Adrenal gland (tissue), 19 donors: Measurements from ENCODE around the gene MAEL. TPM values are rescaled to one million over a fixed set of nuclear protein-coding genes. Genes with fewer than 3 reads are reported as not detected.

Source experiments
- DNase-seq, 7 donors: peaks; one replicate each; pipeline ENCODE4 v3.0.0-alpha.2; 2019 to 2020
- H3K27ac ChIP-seq, 5 donors: fragments of 200-600 bp; sonication (generic) in 4 of 5; 1 replicate in 3 of 5; 2 replicates in 2 of 5; pipeline versions ENCODE4 v1.5.1 to v1.8.0; 2016 to 2020; ENCODE audit warnings: mild to moderate bottlenecking in 1 of 5
- H3K27me3 ChIP-seq: fragments of 200-600 bp; 2 replicates; pipeline ENCODE4 v1.8.0; 2021
- H3K36me3 ChIP-seq, 2 donors: fragments of 200-600 bp; replicated peaks in 1 of 2; 1 replicate in 1 of 2; 2 replicates in 1 of 2; pipeline versions ENCODE4 v1.5.1 to v1.8.0; 2018 to 2022
- H3K4me1 ChIP-seq, 2 donors: fragments of 200-600 bp; replicated peaks in 1 of 2; 1 replicate in 1 of 2; 2 replicates in 1 of 2; pipeline versions ENCODE4 v1.5.1 to v1.8.0; 2018 to 2021
- H3K4me3 ChIP-seq, 4 donors: fragments of 200-600 bp; sonication (generic) in 3 of 4; one replicate each; pipeline ENCODE4 v1.5.1; 2016 to 2018
- H3K9me3 ChIP-seq, 3 donors: fragments of 200-600 bp; sonication (generic) in 1 of 3; replicated peaks in 1 of 3; 1 replicate in 2 of 3; 2 replicates in 1 of 3; pipeline versions ENCODE4 v1.5.1 to v1.8.0; 2016 to 2021
- CTCF ChIP-seq, 6 experiments: fragments of 450-650 bp in 4 of 6; fragments of 200-600 bp in 2 of 6; sonication (generic) in 1 of 6; IDR thresholded peaks; 1 replicate in 5 of 6; 2 replicates in 1 of 6; pipeline versions ENCODE4 v1.5.1 to v1.8.0; 2016 to 2021; ENCODE audit warnings: antibody characterized with exemption in 6 of 6, mild to moderate bottlenecking in 2 of 6, moderate library complexity in 1 of 6
- POLR2A ChIP-seq, 2 donors: fragments of 450-650 bp; IDR thresholded peaks; one replicate each; pipeline ENCODE4 v1.6.1; 2017; ENCODE audit warnings: antibody characterized with exemption in 2 of 2, mild to moderate bottlenecking in 2 of 2, moderate library complexity in 1 of 2
- WGBS, 4 donors: extraction: QIAGEN DNeasy Blood & Tissue Kit in 2 of 4; methylation state at CpG; one replicate each; pipeline versions ENCODE4 v1.1.5 to v1.1.7; 2013 to 2017; 5-methylcytosine and 5-hydroxymethylcytosine counted together
- intact Hi-C, 2 donors: fragments of 100-400 bp; cut with DNase I; formaldehyde crosslinking; loops; one replicate each; pipeline versions ENCODE4 v1.14.1 to v1.15.0; 2022 to 2023
- long read RNA-seq, 10 donors: library from polyadenylated mRNA in 3 of 10; unstranded in 2 of 10; stranded (forward) in 1 of 10; transcript quantifications; one replicate each; pipeline ENCODE4 v2.0.0 and lab custom pipeline, GENCODE V29; 2021 to 2026
- polyA plus RNA-seq, 3 donors: library from polyadenylated mRNA; stranded (reverse); fragments of 200-250 nt in 2 of 3; fragments of 350-450 nt in 1 of 3; fragmentation: Illumina TruSeq in 1 of 3; extraction: RNeasy Lipid Tissue Mini Kit (QIAGEN cat#74804) in 1 of 3; gene quantifications; one replicate each; pipeline ENCODE4 v1.2.3, GENCODE V29; 2013 to 2014
- total RNA-seq, 9 donors: library from RNA; depleted of rRNA in 4 of 9; stranded (reverse); fragments of >200 nt in 4 of 9; fragments of 120-200 nt in 1 of 9; fragmentation: NEBNext Ultra II Directional in 1 of 9; extraction: Animal tissue kit (Norgen Biotek cat#: 25700) in 1 of 9; gene quantifications; one replicate each; pipeline versions ENCODE4 v1.1.0 to v1.2.4, GENCODE V29; 2013 to 2023
- donor health status: healthy with polysubstance abuse.
- donor health status: Bipolar disorder and iron deficiency.
- donor health status: DM: yes; HTN: yes; CAD: no.
- donor health status: DM: no; HTN: no; CAD: no.
- donor health status: DM: no; HTN: no; CAD: no.
- donor health status: DM: yes; HTN: yes; CAD: no.

MAEL gene
- total RNA-seq (not detected), polyA plus RNA-seq (under 1 TPM in 1 of 3 donors, not detected in 2; 0.17 TPM)
- long read RNA-seq, donor 1: 0 reads
- long read RNA-seq, donor 2: 0 reads
- long read RNA-seq, donor 3: 0 reads
- long read RNA-seq, donor 4: 0 reads
- long read RNA-seq, donor 5: 0 reads
- long read RNA-seq, donor 6: 0 reads
- long read RNA-seq, donor 7: 0 reads
- long read RNA-seq, donor 8: 0 reads
- long read RNA-seq, donor 9: 0 reads
- long read RNA-seq, donor 10: 0 reads

- 89 to 92% (median 90%) methylated on average over 43 to 45 of the region's 45 CpGs for WGBS, 4 donors
- H3K9me3 ChIP-seq: no peaks in the 10 kb centered on the region
These were observed at the start of gene MAEL for GRCh38 chr1:166988974-166989515. Gene MAEL (plus strand): TSS chr1:166989280. CDS start chr1:166989353, 73 bp downstream.

DNA sequence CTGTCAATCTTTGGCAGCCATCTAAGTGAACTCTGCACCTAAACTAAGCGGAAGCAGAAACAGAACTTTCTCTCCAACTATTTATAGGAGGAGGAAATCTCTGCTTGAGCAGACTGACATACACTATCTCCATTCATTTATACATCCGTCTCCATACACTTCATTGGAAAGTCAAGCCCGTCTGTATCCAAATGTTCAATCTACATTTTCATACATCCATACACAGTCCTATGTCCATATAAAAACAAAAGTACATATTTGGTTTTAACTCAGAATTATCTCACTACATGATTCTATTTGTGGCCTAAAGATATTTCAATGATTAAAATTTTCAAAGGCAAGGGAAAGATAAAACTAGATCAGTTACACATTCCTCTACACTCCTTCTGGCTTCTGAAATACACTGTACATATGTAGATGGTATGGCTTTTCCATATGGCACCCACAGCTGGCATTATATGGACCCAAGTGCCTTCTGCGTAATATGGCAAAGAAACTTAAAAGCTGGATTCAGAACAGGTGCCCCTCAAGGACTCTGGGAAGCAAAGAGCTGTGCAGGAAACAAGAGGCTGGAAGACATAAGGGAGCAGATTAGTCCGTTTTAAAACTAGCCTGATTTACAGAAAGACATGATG is 49.2 kb upstream of the MAEL start:
- TF ChIP-seq POLR2A (IDR thresholded peaks at IDR 0.05) (no peak), CTCF (IDR thresholded peaks at IDR 0.05) (no peak)
- intact Hi-C loops: no loop called here
- 67 to 85% (median 79%) methylated on average over 5 of the region's 5 CpGs for WGBS, 4 donors
- H3K4me3 ChIP-seq: no peak overlapping the region
- H3K4me1 ChIP-seq: no peaks in the 10 kb centered on the region
- H3K36me3 ChIP-seq: no peaks in the 10 kb centered on the region
- no peaks in the 10 kb centered on the region for H3K9me3 ChIP-seq
- DNase-seq: no peak
- H3K27ac ChIP-seq: no peak overlapping the region
- H3K27me3 ChIP-seq: peaks cover 6% of the 10 kb centered on the region

More at GRCh38 chr1:166988974-166989515, at the start of gene MAEL:
- H3K27me3 ChIP-seq: no peaks in the 10 kb centered on the region
- H3K4me3 ChIP-seq: no peak within 1 kb of the TSS
- TF ChIP-seq POLR2A (IDR thresholded peaks at IDR 0.05) (no peak), CTCF (IDR thresholded peaks at IDR 0.05) (no peak)
- DNase-seq: no peak
- H3K36me3 ChIP-seq: no peaks in the 10 kb centered on the region
- no peaks in the 10 kb centered on the region for H3K4me1 ChIP-seq
- intact Hi-C loops: no loop called here
- no peak within 1 kb of the TSS for H3K27ac ChIP-seq

DNA sequence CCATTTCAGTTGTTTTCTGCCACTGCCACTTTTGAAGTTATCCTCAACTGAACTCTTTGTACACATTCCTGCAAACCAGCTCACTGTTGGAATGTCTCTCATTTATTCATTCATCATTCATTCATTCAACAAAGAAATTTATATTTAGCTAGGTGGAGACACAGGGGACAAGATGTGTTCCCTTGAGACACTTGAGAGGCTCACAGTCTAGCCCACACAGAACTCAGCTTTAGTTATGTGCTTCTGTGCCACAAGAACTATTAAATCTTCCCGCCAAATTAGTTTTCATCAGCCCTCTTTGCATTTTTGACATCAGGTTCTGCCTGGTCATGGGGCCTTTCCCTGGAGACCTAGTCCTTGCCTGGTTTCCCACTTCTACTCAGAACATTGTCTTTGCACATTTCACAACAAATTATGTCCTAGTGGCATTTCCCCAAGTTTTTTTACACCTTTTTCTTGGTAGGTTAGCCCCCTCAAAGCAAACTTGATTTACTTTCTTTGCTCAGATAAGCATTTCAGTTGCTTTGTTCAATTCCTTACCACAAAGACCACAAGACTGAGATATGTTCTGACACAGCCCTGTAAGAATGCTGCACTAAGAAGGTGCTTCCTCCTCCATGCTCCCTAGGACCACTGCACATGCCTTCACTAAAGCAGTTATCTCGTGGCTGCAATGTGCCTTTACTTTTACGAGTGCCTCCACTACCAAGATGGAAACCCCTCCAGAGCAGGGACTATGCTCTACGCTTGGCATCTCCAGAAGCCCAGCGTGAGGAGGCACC is 44.7 kb upstream of the MAEL start:
- no peak overlapping the region for H3K4me3 ChIP-seq
- WGBS, 4 donors: 55 to 82% (median 74%) methylated on average over 5 of the region's 5 CpGs
- no peak for DNase-seq
- intact Hi-C loops: no loop called here
- TF ChIP-seq POLR2A (IDR thresholded peaks at IDR 0.05): no peak
- TF ChIP-seq CTCF (IDR thresholded peaks at IDR 0.05): no peak
- no peaks in the 10 kb centered on the region for H3K36me3 ChIP-seq
- H3K9me3 ChIP-seq: no peaks in the 10 kb centered on the region
- H3K27me3 ChIP-seq: peaks cover 28% of the 10 kb centered on the region
- no peak overlapping the region for H3K27ac ChIP-seq
- H3K4me1 ChIP-seq: no peaks in the 10 kb centered on the region
